Adrenal gland (tissue), 12 donors: ENCODE data around the gene SSTR3. TPM values are rescaled to one million over a fixed set of nuclear protein-coding genes. Genes with fewer than 3 reads are reported as not detected.
A peak's percentile ranks its signal among the peaks of the same experiment; 100 is the strongest.

Experiments
- DNase-seq, 7 donors: peaks; one replicate each; pipeline ENCODE4 v3.0.0-alpha.2; 2019 to 2020
- H3K27ac ChIP-seq, 5 donors: fragments of 200-600 bp; sonication (generic) in 4 of 5; 1 replicate in 3 of 5; 2 replicates in 2 of 5; pipeline versions ENCODE4 v1.5.1 to v1.8.0; 2016 to 2020; ENCODE audit warnings: mild to moderate bottlenecking in 1 of 5
- H3K27me3 ChIP-seq: fragments of 200-600 bp; 2 replicates; pipeline ENCODE4 v1.8.0; 2021
- H3K36me3 ChIP-seq, 2 donors: fragments of 200-600 bp; replicated peaks in 1 of 2; 1 replicate in 1 of 2; 2 replicates in 1 of 2; pipeline versions ENCODE4 v1.5.1 to v1.8.0; 2018 to 2022
- H3K4me1 ChIP-seq, 2 donors: fragments of 200-600 bp; replicated peaks in 1 of 2; 1 replicate in 1 of 2; 2 replicates in 1 of 2; pipeline versions ENCODE4 v1.5.1 to v1.8.0; 2018 to 2021
- H3K4me3 ChIP-seq, 4 donors: fragments of 200-600 bp; sonication (generic) in 3 of 4; one replicate each; pipeline ENCODE4 v1.5.1; 2016 to 2018
- H3K9me3 ChIP-seq, 3 donors: fragments of 200-600 bp; sonication (generic) in 1 of 3; replicated peaks in 1 of 3; 1 replicate in 2 of 3; 2 replicates in 1 of 3; pipeline versions ENCODE4 v1.5.1 to v1.8.0; 2016 to 2021
- POLR2A ChIP-seq, 2 donors: fragments of 450-650 bp; IDR thresholded peaks; one replicate each; pipeline ENCODE4 v1.6.1; 2017; ENCODE audit warnings: antibody characterized with exemption in 2 of 2, mild to moderate bottlenecking in 2 of 2, moderate library complexity in 1 of 2
- WGBS, 4 donors: extraction: QIAGEN DNeasy Blood & Tissue Kit in 2 of 4; methylation state at CpG; one replicate each; pipeline versions ENCODE4 v1.1.5 to v1.1.7; 2013 to 2017; 5-methylcytosine and 5-hydroxymethylcytosine counted together
- intact Hi-C, 2 donors: fragments of 100-400 bp; cut with DNase I; formaldehyde crosslinking; loops; one replicate each; pipeline versions ENCODE4 v1.14.1 to v1.15.0; 2022 to 2023
- polyA plus RNA-seq, 3 donors: library from polyadenylated mRNA; stranded (reverse); fragments of 200-250 nt in 2 of 3; fragments of 350-450 nt in 1 of 3; fragmentation: Illumina TruSeq in 1 of 3; extraction: RNeasy Lipid Tissue Mini Kit (QIAGEN cat#74804) in 1 of 3; gene quantifications; one replicate each; pipeline ENCODE4 v1.2.3, GENCODE V29; 2013 to 2014
- total RNA-seq, 9 donors: library from RNA; depleted of rRNA in 4 of 9; stranded (reverse); fragments of >200 nt in 4 of 9; fragments of 120-200 nt in 1 of 9; fragmentation: NEBNext Ultra II Directional in 1 of 9; extraction: Animal tissue kit (Norgen Biotek cat#: 25700) in 1 of 9; gene quantifications; one replicate each; pipeline versions ENCODE4 v1.1.0 to v1.2.4, GENCODE V29; 2013 to 2023
- TF ChIP-seq, protein P1 (sequence below), 6 experiments: fragments of 450-650 bp in 4 of 6; fragments of 200-600 bp in 2 of 6; sonication (generic) in 1 of 6; IDR thresholded peaks; 1 replicate in 5 of 6; 2 replicates in 1 of 6; pipeline versions ENCODE4 v1.5.1 to v1.8.0; 2016 to 2021; ENCODE audit warnings: antibody characterized with exemption in 6 of 6, mild to moderate bottlenecking in 2 of 6, moderate library complexity in 1 of 6
- donor health status: healthy with polysubstance abuse.
- donor health status: Bipolar disorder and iron deficiency.
- donor health status: DM: yes; HTN: yes; CAD: no.
- donor health status: DM: no; HTN: no; CAD: no.
- donor health status: DM: no; HTN: no; CAD: no.
- donor health status: DM: yes; HTN: yes; CAD: no.

SSTR3 gene
- total and polyA plus RNA-seq, 12 donors, result 0.28 to 2.0 (median 0.50) TPM; not detected in 1

DNA sequence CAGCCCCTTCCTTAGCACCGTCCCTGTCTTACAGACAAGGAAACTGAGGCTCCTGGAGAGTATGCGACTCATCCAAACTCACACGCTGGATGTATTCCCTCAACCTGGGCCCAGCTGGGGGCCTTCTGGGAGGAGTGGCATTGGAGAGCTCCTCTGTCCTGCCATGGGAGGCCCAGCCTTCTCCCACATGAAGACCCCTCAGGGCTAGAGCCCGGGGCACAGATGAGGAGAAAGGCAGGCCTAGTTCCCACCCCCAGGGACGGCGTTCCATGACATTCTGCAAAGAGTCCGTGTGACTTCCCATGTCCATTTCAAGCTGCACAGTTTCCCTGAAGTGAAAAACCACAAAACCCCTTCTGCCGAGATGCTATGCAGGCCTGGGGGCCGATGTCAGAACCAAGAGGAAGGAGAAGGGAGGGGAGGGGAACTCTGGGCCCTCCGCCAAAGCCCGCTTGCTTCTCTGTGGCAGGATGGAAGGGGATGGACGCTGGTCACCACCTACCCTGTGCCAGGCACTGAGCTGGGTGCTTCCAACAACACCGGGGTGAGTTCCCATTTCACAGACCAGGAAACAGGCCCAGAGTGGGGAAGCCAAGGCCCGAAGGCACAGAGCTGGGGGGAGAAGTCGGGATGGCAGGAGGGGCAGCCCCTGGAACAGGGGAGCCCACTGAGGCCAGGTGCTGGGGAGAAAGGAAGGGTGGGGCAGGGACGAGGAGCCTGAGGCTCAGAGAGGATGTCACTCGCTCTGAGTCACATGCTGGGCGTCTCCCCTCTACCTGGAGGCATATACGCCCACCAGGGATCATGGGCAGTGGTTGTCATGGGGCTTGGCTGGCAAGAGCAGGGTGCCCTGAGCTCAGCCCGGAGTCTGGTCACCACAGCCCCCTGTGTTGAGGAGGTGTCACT, 16.1 kb upstream of the SSTR3 start:
- H3K4me1 ChIP-seq, result peaks cover 14 to 20% of the 10 kb centered on the region in 2 donors
- WGBS, 4 donors, result 63 to 69% (median 68%) methylated on average over 16 to 20 of the region's 20 CpGs

DNA sequence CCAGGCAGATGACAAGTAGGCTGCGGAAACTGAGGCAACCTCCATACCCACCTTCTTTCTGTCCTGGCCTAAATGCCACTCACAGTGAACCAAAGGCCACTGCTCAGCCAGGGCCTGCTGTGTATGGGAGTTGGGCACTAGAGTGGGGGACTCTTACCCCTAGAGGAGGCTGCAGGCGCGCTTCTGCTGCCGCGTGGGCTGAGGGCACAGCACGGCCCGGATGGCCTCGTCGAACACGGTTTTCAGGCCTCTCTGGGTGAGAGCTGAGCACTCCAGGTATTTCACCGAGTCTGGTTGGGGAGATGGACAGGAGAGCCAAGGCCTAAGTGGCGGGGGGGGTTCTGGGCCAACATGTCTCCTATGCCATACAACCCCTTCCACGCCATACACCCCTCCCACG, 14.2 kb upstream of the SSTR3 start:
- H3K9me3 ChIP-seq, result no peaks in the 10 kb centered on the region
- H3K36me3 ChIP-seq, result no peaks in the 10 kb centered on the region
- peaks cover 14 to 20% of the 10 kb centered on the region in 2 donors for H3K4me1 ChIP-seq
- H3K4me3 ChIP-seq, result no peak overlapping the region
- H3K27me3 ChIP-seq, result no peaks in the 10 kb centered on the region
- intact Hi-C loops, result no loop called here
- DNase-seq, result no peak
- 75 to 100% (median 93%) methylated on average over 1 to 14 of the region's 14 CpGs for WGBS, 4 donors
- TF ChIP-seq POLR2A (IDR thresholded peaks at IDR 0.05), result no peak
- TF ChIP-seq, protein P1, sequence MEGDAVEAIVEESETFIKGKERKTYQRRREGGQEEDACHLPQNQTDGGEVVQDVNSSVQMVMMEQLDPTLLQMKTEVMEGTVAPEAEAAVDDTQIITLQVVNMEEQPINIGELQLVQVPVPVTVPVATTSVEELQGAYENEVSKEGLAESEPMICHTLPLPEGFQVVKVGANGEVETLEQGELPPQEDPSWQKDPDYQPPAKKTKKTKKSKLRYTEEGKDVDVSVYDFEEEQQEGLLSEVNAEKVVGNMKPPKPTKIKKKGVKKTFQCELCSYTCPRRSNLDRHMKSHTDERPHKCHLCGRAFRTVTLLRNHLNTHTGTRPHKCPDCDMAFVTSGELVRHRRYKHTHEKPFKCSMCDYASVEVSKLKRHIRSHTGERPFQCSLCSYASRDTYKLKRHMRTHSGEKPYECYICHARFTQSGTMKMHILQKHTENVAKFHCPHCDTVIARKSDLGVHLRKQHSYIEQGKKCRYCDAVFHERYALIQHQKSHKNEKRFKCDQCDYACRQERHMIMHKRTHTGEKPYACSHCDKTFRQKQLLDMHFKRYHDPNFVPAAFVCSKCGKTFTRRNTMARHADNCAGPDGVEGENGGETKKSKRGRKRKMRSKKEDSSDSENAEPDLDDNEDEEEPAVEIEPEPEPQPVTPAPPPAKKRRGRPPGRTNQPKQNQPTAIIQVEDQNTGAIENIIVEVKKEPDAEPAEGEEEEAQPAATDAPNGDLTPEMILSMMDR (IDR thresholded peaks at IDR 0.05), result no peak
- H3K27ac ChIP-seq, result no peak overlapping the region

More for the DNA sequence above, 16.1 kb upstream of the SSTR3 start:
- Histone ChIP-seq H3K4me3 (no peak overlapping the region), H3K36me3 (no peaks in the 10 kb centered on the region), H3K9me3 (no peaks in the 10 kb centered on the region), H3K27me3 (no peaks in the 10 kb centered on the region), H3K27ac (peak overlapping the region in 1 of 5 donors; percentile 63)
- peak in 3 of 7 donors; percentile 34 to 58 (median 35) for DNase-seq
- TF ChIP-seq POLR2A (IDR thresholded peaks at IDR 0.05), result no peak
- TF ChIP-seq, protein P1 (IDR thresholded peaks at IDR 0.05), result no peak
- intact Hi-C loops, result no loop called here

DNA sequence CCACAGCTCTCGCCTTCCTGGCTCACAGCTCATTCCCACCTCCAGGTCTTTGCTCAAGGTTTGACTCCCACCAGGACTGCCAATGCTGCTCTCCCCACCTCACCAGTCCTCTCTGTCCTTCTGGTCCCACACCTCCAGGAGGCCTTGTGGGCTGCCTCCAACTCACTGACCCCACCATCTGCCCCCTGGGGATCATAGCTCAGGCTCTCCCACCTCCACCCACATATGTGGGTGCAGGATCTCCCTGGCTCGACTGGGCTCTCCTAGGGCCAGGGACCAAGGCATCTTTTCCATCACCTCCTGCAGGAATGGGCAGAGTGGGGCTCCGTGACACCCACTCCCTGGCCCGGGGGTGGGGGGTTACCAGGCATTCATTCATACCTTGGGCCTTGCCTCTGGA, 13.8 kb upstream of the SSTR3 start:
- Histone ChIP-seq H3K4me3 (no peak overlapping the region), H3K9me3 (no peaks in the 10 kb centered on the region), H3K27me3 (no peaks in the 10 kb centered on the region), H3K4me1 (peaks cover 14 to 20% of the 10 kb centered on the region in 2 donors), H3K36me3 (no peaks in the 10 kb centered on the region), H3K27ac (no peak overlapping the region)
- no peak for DNase-seq
- no peak for TF ChIP-seq POLR2A (IDR thresholded peaks at IDR 0.05)
- TF ChIP-seq, protein P1 (IDR thresholded peaks at IDR 0.05), result no peak
- WGBS, 4 donors, result 65 to 93% (median 90%) methylated on average over 3 to 4 of the region's 4 CpGs
- intact Hi-C loops, result no loop called here

DNA sequence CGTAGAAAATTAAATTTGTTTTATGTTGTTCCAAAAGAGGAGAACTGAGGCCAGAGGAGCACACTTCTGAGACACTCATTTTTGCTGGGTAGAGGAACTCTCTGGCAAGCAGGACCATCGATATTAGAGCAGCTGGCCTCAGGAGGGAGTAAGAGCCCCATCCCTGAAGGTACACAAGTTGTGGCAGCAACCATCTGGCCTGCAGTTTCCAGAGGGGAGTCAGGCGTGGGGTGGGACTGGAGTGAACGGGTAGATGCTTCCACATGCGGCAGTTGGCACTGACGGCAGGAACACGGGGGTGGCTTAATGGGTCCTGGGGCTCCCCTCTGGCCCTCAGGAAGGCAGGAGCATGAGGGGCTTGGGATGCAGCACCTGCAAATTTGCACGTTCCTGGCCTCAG, 13.2 kb upstream of the SSTR3 start:
- DNase-seq, result no peak
- Histone ChIP-seq H3K4me3 (no peak overlapping the region), H3K4me1 (peaks cover 14 to 18% of the 10 kb centered on the region in 2 donors), H3K36me3 (no peaks in the 10 kb centered on the region), H3K9me3 (no peaks in the 10 kb centered on the region), H3K27me3 (no peaks in the 10 kb centered on the region), H3K27ac (no peak overlapping the region)
- intact Hi-C loops, result no loop called here
- WGBS, 4 donors, result 79 to 85% (median 81%) methylated on average over 8 of the region's 8 CpGs
- no peak for TF ChIP-seq POLR2A (IDR thresholded peaks at IDR 0.05)
- TF ChIP-seq, protein P1 (IDR thresholded peaks at IDR 0.05), result no peak
